WERI-Rb-1 (cell line): ENCODE data around the gene GDI1.

Experiments
- DNase-seq: peaks from one replicate; pipeline ENCODE4 v3.0.0-alpha.2; 2020
- H3K27ac ChIP-seq: fragments of 250-450 bp; sonication (Bioruptor Pico); 2 replicates; pipeline ENCODE4 v1.5.1; 2020; ENCODE audit warnings: mild to moderate bottlenecking, moderate library complexity
- H3K27me3 ChIP-seq: fragments of 250-450 bp; sonication (Bioruptor Pico); 2 replicates; pipeline ENCODE4 v1.5.1; 2021; ENCODE audit warnings: mild to moderate bottlenecking, low read depth, moderate library complexity; ENCODE audit not compliant: insufficient read depth, severe bottlenecking
- H3K36me3 ChIP-seq: fragments of 250-450 bp; sonication (Bioruptor Pico); 2 replicates; pipeline ENCODE4 v1.5.1; 2020; ENCODE audit warnings: mild to moderate bottlenecking, moderate library complexity
- H3K4me3 ChIP-seq: 2 replicates; pipeline ENCODE4 v1.5.1; 2011; ENCODE audit warnings: low read depth, mild to moderate bottlenecking, control low read depth, low read length
- H3K9me3 ChIP-seq: fragments of 250-450 bp; sonication (Bioruptor Pico); 2 replicates; pipeline ENCODE4 v1.5.1; 2021; ENCODE audit warnings: mild to moderate bottlenecking, moderate library complexity; ENCODE audit not compliant: severe bottlenecking
- TF ChIP-seq, protein P1 (sequence below): IDR thresholded peaks from 2 replicates; pipeline ENCODE4 v1.5.1; 2011; ENCODE audit warnings: low read depth, mild to moderate bottlenecking, control low read depth, inconsistent platforms, low read length

GDI1 gene

DNA sequence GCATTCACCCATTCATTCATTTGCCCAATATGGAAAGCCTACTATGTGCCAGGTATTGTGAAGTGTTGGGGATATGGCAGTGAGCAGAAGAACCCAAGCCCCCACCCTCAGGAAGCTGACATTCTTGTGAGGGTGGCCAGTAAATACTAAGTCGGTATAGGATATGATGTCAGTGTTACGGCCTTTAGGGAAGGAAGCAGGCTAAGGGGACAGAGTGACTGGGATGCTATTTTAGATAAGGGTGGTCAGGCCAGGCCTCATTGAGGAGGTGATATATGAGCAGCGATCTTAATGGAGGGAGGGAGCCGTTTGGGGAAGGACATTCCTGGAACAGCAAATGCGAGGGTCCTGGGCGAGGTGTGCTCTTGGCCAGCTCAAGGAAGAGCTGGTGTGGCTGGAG, 6.5 kb upstream of the GDI1 start:
- Histone ChIP-seq H3K9me3 (peaks cover 4% of the 10 kb centered on the region), H3K4me3 (no peak overlapping the region), H3K36me3 (peaks cover 42% of the 10 kb centered on the region), H3K27ac (no peak overlapping the region), H3K27me3 (peaks cover 10% of the 10 kb centered on the region)
- TF ChIP-seq, protein P1, sequence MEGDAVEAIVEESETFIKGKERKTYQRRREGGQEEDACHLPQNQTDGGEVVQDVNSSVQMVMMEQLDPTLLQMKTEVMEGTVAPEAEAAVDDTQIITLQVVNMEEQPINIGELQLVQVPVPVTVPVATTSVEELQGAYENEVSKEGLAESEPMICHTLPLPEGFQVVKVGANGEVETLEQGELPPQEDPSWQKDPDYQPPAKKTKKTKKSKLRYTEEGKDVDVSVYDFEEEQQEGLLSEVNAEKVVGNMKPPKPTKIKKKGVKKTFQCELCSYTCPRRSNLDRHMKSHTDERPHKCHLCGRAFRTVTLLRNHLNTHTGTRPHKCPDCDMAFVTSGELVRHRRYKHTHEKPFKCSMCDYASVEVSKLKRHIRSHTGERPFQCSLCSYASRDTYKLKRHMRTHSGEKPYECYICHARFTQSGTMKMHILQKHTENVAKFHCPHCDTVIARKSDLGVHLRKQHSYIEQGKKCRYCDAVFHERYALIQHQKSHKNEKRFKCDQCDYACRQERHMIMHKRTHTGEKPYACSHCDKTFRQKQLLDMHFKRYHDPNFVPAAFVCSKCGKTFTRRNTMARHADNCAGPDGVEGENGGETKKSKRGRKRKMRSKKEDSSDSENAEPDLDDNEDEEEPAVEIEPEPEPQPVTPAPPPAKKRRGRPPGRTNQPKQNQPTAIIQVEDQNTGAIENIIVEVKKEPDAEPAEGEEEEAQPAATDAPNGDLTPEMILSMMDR, result no peak
- DNase-seq, result no peak

DNA sequence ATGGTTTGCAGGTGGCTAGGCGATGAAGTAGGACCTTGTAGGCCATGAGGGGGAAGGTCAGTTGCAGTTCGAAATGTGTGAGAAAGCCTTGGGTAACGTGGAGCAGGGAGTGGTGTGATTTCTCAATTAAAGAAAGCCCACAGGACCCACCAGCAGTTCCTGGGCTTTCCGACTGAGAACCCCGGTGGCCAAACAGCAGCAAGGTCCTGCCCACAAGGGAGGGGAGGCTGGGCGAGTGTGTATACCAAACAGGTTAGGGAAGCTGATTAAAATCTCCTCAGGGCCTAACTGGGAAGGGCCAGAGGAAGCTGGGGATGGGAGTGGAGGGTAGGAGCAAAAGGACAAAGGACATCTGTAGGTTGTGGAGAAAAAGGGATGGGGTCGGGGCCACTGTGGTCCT, 6.0 kb upstream of the GDI1 start:
- peaks cover 46% of the 10 kb centered on the region for H3K36me3 ChIP-seq
- no peak overlapping the region for H3K27ac ChIP-seq
- H3K9me3 ChIP-seq, result peaks cover 4% of the 10 kb centered on the region
- TF ChIP-seq, protein P1, result no peak
- H3K4me3 ChIP-seq, result no peak overlapping the region
- peaks cover 10% of the 10 kb centered on the region for H3K27me3 ChIP-seq
- DNase-seq, result no peak

DNA sequence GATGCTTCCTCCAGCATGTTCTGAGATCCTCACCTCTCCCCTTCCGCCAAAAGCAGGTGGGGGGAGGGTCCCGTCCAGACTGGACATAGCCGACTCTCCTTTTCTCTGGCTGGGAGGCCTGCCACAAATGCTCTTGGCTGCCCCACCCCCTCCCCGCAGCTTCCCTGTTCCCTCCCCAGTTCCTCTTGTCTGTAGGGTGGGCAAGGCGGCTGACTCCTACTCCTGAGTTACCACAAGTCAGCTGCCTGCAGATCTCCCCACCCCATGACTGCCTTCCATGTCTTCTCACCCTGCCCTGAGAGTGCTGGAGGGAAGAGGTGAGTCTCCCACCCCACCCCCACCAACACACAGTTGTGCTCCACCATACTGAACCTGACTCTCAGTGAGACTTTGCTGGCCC, 5.6 kb upstream of the GDI1 start:
- peaks cover 10% of the 10 kb centered on the region for H3K27me3 ChIP-seq
- no peak for DNase-seq
- peaks cover 4% of the 10 kb centered on the region for H3K9me3 ChIP-seq
- no peak overlapping the region for H3K4me3 ChIP-seq
- no peak overlapping the region for H3K27ac ChIP-seq
- TF ChIP-seq, protein P1, result no peak
- peaks cover 50% of the 10 kb centered on the region for H3K36me3 ChIP-seq

DNA sequence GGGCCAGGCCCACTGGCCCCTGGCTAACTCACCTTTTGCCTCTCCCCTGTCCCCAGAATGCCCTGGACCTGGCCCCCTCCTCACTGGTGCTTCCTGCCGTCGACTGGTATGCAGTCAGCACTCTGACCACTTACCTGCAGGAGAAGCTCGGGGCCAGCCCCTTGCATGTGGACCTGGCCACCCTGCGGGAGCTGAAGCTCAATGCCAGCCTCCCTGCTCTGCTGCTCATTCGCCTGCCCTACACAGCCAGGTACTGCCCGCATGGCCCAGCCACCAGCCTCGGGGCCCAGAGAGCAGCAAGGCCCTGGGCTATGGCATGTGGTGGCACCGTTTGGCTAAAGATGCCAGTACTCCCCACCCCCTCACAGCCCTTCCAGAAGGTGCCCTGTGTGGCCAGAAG, 4.7 kb upstream of the GDI1 start:
- Histone ChIP-seq H3K9me3 (peaks cover 4% of the 10 kb centered on the region), H3K27me3 (peaks cover 10% of the 10 kb centered on the region), H3K27ac (no peak overlapping the region), H3K4me3 (no peak overlapping the region), H3K36me3 (peaks cover 51% of the 10 kb centered on the region)
- TF ChIP-seq, protein P1, result no peak
- DNase-seq, result no peak

DNA sequence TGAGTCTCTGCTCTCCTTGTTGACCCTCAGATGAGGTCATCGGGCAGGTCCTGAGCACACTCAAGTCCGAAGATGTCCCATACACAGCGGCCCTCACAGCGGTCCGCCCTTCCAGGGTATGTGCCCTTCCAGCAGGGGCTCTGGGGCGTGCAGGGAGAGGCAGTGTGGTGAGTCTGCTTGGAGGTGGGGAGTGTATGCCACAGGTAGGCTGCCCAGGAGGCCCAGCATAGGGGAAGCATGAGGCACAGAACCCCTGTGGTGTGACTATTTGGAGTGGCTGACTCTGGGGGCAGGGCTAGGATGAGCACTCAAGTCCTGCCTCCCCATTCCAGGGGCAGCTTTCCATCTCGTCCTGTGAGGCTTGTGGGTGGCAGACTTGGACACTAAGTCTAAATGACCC, 3.3 kb upstream of the GDI1 start:
- peaks cover 7% of the 10 kb centered on the region for H3K27me3 ChIP-seq
- H3K36me3 ChIP-seq, result peaks cover 58% of the 10 kb centered on the region
- DNase-seq, result no peak
- no peak overlapping the region for H3K27ac ChIP-seq
- TF ChIP-seq, protein P1, result no peak
- H3K4me3 ChIP-seq, result no peak overlapping the region
- H3K9me3 ChIP-seq, result no peaks in the 10 kb centered on the region

DNA sequence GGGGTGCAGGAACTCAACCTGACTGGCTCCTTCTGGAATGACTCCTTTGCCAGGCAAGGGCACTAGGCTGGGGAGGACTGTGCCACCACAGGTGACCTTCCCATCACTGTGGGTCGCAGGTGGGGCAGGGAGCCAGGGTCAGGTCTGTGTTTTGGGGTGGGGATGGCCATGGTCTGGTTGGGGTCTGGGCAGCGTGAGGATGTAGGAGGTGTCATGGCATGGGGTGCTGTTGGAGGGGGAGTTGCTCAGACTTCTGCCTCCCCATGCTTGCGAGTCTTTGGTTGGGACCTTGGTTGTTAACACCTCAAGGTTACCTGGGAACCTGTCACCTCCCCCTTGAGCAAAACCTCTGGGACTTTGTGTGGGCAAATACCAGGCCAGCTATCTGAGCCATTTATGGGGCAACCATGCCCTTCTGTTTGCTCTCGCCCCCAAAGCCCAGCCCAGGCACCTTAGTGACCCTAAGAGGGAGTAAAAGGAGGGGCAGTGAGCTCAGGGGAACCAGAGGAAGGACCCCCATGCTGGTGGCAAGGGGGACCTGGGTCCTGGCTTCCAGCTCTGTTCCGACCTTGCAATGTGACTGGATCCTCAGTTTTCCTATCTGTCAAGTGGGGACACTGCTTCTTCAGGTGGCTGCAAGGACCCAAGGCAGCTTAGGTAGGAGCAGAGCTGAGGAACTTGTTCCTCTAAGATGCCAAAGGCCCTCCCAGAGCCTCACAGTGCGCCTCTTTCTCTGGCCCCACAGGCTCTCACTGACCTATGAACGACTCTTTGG, 2.4 kb upstream of the GDI1 start:
- Histone ChIP-seq H3K27me3 (peaks cover 7% of the 10 kb centered on the region), H3K36me3 (peaks cover 66% of the 10 kb centered on the region), H3K4me3 (no peak overlapping the region), H3K27ac (no peak overlapping the region), H3K9me3 (no peaks in the 10 kb centered on the region)
- TF ChIP-seq, protein P1, result no peak
- DNase-seq, result no peak
